GM19468 (cell line): ENCODE measurements around the gene CRACR2B.

Experiments
- ATAC-seq: cut with Tn5 transposase; IDR thresholded peaks from one replicate; pipeline ENCODE4 v1.9.1; 2021; ENCODE audit warnings: mild to moderate bottlenecking, moderate library complexity, moderate number of reproducible peaks; ENCODE audit not compliant: unreplicated experiment; ENCODE audit errors: extremely low read depth

The CRACR2B gene

GRCh38 chr11:863910-864827 is 36.5 kb downstream of the CRACR2B start:
- no peak for ATAC-seq

DNA sequence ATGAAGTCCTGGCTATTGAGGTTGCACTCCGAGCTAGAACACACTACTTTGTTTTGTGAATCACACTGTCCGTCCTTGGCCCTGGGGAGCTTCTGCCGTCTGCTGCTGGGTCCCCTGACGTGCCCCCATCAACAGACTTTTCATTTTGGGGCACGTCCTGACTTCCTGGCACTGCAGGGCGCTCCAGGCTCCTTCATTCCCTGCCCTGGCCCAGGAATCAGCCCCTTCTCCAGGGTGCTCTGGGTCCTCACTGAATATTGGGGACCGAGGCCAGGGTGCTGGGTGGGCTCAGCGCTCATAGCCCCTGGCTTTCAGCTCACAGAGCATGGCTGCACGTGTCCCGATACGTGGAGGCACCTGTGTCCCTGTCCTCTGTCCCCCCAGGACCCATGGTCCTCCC is 37.2 kb downstream of the CRACR2B start:
- no peak for ATAC-seq

GRCh38 chr11:865462-866430 is 38.0 kb downstream of the CRACR2B start:
- no peak for ATAC-seq

DNA sequence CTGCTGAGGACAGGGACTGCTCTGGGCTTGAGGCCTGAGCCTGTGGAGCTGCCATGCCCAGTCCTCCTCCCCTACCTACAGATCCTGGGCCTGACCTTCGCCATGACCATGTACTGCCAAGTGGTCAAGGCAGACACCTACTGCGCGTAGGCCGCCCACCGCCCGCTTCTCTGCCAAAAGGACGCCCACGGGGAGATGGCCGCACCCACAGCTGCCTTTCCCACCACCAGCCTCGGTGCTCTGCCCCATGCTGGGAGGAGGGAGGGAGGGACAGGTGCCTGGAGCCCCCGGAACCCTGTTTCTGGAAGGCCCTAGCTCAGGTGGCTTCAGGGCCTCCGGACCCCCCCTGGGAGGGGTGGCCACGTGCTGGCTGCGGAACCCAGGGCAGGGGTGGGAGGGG is 38.8 kb downstream of the CRACR2B start:
- ATAC-seq = no peak

GRCh38 chr11:867856-868358 is 40.2 kb downstream of the CRACR2B start:
- no peak for ATAC-seq

DNA sequence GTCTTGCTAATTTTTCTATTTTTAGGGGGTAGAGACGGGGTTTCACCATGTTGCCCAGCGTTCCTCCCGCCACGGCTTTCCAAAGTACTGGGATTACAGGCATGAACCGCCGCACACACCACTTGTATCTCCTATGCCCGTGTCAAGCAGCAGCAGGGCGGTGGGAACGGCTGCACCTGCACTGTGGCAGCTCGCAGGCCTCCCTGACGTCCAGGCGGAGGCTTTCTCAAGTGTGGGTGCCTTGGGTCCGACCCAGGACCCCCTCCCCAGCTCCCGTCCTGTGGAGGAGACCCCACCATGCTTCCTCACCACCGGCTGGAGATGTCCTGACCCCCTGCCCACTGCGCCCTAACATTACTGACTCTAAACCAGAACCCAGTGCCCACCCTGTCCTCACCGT is 40.7 kb downstream of the CRACR2B start:
- no peak for ATAC-seq

GRCh38 chr11:868802-869201 is 41.1 kb downstream of the CRACR2B start:
- ATAC-seq = no peak

DNA sequence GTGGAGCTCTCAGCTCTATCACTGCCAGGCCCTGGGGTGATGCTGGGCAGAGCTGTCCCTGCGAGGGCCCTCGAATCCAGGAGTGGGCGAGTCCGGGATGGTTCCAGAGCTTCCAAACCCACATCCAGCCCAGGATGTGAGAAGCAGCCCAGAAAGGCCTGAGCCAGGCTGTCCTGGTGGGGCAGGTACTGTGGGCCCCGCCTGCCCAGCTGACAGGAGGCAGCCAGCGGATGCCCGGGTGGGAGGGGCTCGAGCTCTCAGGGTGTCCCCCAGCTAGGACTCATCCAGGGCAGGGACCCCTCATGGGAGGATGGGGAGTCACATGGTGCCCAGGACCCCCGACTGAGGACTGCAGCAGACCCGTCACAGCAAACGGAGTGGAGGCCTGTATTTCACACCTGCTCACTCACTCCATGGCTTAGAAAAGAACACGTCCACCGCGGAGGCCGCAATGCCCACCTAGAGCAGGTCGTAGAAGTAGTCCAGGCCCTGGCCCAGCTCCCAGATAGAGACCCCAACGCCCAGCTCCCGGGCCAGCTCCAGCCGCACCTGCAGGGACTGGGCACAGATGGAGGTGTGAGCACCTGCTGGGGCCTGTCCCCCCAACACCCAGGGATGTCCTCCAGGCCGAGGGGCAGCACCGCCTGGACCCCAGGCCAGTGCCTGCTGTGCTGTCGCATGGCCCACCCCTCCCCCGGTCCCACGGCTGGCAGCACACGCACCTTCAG is 41.8 kb downstream of the CRACR2B start:
- ATAC-seq = no peak

DNA sequence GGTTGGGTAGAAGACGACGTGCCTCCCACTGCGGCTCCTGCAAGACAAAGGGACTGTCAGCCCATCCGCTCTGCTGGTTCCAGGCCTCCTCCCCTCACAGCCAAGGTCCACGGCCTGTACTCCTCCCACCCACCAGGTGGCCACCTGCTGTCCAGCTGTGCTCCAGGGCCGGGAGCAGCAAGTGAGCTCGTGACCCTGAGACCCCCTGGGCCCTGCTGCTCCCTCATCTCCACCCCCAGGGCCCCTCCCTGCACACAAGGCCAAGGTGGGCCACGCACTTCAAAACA is 42.4 kb downstream of the CRACR2B start:
- ATAC-seq = no peak

GRCh38 chr11:870418-870817 is 42.7 kb downstream of the CRACR2B start:
- no peak for ATAC-seq

DNA sequence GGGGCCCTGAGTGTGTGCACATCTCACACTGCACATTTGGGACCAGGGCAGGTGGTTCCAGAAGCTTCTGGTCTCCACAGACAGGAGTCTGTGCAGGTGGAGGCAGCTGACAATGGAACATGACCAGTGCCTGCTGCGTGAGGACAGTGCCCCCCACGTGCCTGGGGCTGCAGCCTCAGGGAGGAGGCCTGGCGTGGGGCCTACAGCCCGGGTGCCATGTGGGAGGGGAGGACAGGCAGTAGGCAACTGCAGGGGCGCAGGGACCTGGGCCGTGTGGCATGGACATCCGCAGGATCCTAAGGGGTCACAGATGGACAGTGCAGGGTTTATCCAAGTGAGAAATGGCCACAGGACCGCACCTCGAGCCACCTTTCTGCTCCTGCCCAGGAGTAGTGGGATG is 43.8 kb downstream of the CRACR2B start:
- ATAC-seq = no peak

DNA sequence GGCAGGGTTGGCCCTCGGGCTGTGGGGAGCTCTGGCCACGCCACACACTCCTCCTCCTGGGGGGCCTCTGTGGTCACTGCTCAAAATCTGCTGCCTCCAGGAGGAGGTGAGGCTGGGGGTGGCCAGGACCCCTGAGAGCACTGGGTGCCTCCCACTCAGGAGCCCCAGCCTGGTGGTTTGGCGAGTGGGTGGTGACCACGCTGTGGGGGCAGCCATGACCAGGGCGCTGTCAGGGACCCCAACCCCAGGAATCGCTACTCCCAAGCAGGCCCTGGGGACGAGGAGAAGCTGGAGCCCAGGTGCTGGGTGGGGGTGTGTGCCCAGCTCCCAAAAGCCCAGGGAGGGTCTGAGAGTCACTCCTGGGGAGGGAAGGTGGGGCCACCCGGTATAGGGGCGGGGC is 45.1 kb downstream of the CRACR2B start:
- ATAC-seq = no peak

DNA sequence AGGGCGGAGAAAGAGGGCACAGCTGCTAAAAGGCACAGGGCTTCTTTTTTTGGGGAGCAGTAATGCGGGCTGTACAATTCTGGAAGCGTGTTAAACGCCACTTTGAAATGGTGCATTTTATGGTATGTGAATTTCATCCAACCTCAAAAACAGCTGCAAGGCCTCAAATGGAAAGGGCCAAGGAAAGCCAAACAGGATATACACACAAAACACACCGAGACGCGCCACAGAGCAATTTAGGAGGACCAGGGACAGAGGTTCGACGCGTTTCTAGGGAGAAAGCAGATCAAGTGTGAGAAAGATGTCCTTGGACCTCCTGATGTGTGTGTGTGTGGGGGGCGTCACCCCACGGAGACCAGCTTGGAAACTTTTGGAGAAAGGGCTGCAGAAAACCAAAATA is 46.0 kb downstream of the CRACR2B start:
- no peak for ATAC-seq

GRCh38 chr11:875203-875602 is 47.5 kb downstream of the CRACR2B start:
- ATAC-seq = no peak

DNA sequence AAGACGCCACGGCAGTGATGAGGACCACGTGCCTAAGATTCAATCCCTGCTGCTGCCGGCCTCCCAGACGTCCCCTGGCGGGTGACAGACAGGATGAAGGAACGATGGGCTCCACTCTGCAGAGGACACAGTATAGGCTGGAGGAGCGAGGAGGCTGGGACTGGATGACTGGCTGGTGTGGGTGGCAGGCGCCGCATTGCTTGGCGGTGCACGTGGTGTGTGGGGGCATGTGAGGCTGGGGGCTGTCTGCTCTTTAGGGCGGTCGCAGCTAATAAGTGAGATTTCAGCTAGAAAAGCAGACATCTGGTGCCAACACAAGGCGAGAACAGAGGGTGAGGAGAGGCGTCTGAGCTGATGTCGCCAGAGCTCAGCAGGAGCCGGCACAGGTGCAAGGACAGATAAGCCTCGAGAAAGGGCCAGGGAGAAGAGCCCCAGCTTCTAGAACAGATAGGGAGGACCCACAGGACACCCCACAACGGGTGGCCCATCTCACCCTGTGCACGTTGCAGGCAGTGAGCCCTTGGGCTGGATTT is 48.1 kb downstream of the CRACR2B start:
- ATAC-seq = no peak

DNA sequence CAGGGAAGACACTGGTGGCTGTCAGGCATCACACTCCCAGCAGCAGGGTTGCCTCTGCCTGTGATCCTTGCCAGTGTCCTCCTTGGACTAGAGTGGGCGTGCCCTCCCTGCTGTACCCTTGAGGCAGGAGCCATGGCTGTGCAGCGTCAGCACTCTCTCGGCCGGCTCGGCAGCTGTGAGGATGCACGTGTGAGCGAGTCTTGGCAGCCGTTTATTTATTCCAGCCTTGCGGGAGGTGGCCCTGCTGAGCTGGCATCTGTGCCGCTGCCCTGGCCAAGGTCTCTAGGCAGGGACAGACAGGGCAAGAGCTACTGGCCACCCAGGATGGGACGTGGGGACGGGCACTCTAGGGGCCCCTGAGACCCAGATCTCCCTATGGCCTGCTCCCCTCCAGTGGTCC is 48.8 kb downstream of the CRACR2B start:
- no peak for ATAC-seq

DNA sequence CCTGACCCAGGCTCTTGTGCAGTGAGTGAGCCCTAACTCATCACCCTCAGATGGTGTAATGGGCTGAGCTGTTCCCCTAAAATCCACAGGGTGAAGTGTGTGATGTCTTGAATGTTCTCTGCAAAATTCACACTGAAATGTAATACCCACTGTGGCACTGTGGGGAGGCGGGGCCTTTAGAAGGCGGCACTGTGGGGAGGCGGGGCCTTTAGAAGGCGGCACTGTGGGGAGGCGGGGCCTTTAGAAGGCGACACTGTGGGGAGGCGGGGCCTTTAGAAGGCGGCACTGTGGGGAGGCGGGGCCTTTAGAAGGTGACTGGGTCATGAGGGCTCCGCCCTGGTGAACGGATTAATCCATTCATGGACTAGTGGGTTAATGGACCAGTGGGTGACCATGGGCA is 49.8 kb downstream of the CRACR2B start:
- no peak for ATAC-seq

- no peak for ATAC-seq
These were observed 52.7 kb downstream of the CRACR2B start for GRCh38 chr11:880447-880846.
